IPS-NIHi11 (cell line): ENCODE measurements around the gene SMIM33.
"Not testable (repeated sequence)": the region's sequence is repeated elsewhere in the genome, so short reads cannot be mapped to it uniquely, and the experiment has no call there.

Experiments
- DNase-seq: peaks from one replicate; pipeline ENCODE4 v3.0.0; 2012; ENCODE audit warnings: mixed read lengths, low spot score

The SMIM33 gene

DNA sequence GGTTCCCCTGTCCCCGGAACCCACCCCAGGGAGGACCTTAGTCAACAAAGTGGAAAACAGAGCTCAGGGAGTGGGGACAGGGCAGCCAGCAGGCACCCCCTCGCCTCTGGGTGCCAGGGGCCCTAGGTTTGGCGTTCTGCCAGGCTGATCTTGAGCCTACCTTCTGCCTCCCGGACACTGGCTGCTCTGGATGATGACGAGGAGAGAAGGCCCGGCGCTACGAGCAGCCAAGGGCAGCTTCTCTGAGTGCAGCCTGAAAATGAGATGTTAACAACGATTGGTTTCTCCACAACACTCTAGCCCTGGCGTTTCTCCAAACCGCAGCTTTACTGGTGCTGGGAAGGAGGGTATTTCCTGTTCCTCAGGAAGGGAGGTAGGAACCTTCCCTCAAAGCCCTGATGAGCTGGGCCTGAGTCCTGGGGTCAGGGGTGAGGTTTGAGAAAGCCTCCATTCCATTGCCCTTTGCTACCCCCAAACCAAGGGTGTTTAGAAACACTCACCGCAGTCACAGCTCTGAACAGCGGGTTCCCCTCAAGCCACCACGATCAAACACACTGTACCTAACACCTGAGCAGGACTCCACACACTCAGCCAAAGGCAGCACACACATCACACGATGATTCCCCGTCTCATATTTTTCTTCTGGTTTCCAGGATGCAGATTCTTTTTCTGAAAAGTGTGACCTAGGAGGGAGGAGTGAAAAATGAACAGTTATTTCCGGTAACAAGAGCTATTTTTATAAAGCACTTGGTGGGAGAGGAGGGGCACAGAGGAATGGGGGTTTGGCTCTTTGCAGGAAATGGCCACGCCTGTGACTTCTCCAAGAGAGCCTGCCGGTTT, 11.5 kb downstream of the SMIM33 start, which contains the start of gene STING1:
TSS of gene STING1 (minus strand) at position 709 of the 840 bp plus-strand sequence. CDS start 1,054 bp downstream, outside the sequence.
- peak; percentile 37 for DNase-seq

DNA sequence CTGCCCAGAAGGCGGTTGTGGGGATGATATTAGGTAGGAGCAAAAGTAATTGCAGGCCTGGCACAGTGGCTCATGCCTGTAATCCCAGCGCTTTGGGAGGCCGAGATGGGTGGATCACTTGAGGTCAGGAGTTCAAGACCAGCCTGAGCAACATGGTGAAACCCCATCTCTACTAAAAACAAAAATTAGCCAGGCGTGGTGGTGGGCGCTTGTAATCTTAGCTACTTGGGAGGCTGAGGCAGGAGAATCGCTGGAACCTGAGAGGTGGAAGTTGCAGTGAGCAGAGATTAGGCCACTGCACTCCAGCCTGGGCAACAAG, 12.0 kb downstream of the SMIM33 start:
- DNase-seq, result not testable (repeated sequence)

DNA sequence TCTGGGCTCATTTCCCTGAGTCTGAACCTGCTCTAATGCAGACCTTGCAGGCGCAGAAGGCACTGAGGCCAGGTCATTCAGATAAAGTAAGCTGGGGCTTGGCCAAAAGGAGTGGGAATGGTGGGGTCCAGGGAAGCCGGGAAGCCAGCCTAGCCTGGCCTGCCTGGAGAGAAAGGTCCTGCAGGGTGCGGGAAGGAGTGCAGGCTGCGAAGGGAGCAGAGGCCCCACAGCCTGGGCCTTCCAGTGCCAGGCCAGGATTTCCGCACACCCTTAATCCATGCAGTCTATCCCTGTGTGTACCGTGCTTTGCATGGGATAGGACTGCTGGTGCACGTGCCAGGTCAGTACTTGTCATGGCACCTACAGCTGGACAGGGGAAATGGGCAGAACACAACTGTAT, 15.4 kb downstream of the SMIM33 start:
- DNase-seq, result peak; percentile 57

DNA sequence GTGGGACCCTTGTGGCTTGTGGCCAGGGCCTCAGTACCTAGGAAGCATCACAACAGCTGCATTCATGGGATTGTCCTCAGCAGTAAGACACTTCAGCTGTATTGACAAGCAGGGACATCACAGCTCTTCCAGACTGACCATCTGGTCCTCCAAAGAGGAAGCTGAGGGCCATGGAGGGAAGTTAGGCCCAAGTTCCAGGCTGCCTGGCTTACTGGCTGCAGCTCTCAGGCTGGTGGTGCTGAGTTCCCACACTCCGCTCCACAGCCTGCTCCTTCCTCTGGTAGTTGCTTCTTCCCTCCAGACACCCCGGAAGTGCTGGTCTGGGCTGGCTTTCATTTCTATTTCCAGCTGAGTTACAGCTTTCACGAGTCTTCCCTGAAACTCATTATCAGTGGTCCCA, 17.5 kb downstream of the SMIM33 start:
- no peak for DNase-seq

DNA sequence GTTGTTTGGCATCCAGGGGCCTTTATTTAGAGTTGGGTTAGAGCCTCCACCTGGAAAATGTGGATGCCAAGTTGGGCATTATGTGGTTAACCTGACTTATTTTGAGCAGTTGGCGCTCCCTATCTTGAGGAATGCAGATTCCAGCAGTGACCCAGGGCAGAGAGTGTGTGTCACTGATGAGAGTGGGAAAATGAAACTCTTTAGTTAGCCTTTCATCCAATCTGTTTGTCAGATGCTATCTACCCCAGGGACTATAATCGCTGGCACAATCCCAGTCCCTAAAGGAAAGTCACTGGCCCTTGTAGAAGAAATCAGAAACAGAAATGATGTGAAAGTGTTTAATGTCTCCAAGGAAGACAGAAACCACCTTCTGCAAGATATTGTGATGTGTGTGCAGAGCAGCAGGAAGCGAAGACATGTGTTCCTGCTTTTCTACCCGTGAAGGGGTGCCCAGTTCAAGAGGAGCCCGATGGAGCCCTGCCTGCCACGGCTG, 21.9 kb downstream of the SMIM33 start:
- no peak for DNase-seq

DNA sequence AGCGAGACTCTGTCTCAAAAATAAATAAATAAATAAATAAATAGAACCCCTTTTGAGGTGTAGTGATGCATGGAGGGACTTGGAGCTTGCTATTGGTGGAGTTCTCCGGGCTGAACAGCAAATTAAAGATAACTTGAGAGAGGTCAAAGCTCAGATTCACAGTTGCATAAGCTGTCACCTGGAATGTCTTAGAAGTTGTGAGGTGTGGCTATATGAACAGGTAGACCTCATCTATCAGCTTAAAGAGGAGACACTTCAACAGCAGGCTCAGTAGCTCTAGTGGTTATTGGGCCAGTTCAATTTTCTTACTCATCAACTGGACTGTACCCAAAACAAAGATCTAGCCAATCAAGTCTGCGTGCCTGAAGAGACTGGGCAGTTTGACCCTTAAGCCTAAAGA, 23.5 kb downstream of the SMIM33 start:
- no peak for DNase-seq

DNA sequence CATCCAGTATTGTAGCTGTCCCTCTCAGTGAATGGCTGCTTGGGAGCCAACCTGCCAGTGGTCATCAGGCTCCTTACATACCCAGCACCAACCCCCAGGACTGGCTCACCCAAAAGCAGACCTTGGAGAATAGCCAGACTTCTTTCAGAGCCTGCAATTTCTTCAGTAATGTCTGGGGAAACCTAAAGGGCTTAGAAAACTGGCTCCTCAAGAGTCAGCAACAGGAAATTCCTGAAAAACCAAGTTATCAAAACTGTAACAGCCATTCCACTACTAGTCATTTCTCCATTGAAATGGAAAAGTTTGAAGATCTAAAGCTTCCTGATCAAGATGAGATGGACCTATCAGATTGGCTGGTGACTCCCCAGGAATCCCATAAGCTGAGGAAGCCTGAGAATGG, 24.0 kb downstream of the SMIM33 start:
- DNase-seq, result no peak

DNA sequence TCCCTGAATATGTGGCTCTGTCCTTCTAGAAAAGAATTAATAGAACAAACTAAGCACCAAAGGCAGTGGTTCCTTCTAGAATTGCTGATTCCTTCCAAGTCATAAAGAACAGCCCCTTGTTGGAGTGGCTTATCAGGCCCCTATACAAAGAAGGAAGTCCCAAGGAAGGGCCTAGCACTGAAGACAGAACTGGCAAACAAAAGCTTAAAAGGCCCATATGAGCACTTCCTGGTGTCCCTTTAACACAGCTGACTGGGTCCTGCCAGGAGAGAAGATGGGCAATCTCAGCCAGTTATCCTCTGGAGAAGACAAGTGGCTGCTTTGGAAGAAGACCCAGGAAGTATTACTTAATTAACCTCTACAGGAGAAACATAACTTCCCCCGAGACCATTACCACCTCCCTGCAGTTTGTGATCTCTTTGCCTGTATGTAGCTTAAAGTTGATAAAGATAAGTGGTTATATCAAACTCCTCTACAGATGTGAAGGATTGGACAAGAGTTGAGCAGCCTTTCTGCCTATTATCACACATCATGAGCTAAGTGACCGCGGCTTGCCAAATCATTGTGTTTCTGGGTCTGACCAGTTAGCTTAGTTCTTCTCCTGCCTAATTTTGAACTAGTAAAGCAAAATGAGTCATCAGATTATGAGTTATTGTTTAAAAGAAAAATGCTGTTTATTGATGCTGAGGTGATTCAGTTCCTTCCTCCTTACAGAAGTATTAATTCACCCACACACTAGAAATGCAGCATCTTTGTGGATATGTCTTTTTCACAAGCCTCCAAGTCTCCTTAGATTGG, 25.0 kb downstream of the SMIM33 start:
- DNase-seq, result no peak

DNA sequence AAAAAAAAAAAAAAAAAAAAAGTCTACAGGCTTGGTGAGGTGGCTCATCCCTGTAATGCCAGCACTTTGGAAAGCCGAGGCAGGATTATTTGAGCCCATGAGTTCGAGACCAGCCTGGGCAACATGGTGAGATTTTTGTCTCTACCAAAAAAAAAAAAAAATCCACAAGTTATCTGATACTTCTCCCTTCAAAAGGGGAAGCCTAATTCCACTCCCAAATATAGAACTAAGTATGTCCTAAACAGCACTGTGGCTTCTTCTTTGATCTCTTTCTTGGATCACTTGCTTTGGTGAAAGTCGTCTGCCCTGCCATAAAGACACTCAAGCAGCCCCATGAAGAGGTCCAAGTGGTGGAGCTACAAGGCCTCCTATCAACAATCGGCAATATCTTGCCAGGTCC, 30.6 kb downstream of the SMIM33 start:
- no peak for DNase-seq

DNA sequence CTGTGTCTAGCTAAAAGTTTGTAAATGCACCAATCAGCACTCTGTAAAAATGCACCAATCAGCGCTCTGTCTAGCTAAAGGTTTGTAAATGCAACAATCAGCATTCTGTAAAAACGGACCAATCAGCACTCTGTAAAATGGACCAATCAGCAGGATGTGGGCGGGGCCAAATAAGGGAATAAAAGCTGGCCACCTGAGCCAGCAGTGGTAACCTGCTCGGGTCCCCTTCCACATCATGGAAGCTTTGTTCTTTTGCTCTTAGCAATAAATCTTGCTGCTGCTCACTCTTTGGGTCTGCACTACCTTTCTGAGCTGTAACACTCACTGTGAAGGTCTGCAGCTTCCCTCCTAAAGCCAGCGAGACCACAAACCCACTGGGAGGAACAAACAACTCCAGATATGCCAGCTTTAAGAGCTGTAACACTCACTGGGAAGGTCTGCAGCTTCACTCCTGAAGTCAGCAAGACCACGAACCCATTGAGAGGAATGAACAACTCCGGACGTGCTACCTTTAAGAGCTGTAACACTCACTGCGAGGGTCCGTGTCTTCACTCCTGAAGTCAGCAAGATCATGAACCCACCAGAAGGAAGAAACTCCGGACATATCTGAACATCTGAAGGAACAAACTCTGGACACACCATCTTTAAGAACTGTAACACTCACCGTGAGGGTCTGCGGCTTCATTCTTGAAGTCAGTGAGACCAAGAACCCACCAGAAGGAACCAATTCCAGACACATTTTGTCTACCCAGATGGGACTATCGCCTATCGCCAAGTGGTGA, 32.4 kb downstream of the SMIM33 start:
- DNase-seq, result not testable (repeated sequence)

DNA sequence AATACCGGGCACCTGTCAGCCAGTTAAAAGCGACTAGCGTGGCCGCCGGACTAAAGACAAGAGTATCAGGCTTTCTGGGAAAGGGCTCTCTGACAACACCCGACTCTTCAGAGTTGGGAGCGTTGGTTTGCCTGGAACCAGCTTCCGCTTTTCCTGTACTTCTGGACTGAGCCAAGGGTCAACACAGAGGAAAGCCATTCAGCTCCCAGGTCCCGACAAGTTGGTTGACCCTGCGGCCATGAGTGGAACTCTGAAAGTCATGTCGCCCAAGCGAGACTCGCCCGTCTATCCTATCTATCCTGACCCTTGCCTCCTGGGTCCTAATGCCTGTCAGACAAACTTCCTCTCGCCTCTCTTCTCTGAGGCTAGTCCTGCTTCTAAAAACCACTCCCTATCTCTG, 33.1 kb downstream of the SMIM33 start:
- not testable (repeated sequence) for DNase-seq

DNA sequence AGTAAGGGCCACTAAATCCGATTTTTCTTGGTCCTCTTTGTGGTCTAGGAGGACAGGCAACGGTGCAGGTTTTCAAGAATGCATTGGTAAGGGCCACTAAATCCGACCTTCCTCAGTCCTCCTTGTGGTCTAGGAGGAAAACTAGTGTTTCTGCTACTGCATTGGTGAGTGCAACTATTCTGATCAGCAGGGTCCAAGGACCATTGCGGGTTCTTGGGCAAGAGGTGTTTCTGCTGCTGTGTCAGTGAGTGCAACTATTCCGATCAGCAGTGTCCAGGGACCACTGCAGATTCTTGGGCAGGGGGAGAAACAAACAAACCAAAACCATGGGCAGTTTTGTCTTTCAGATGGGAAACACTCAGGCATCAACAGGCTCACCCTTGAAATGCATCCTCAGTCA, 33.9 kb downstream of the SMIM33 start:
- not testable (repeated sequence) for DNase-seq

DNA sequence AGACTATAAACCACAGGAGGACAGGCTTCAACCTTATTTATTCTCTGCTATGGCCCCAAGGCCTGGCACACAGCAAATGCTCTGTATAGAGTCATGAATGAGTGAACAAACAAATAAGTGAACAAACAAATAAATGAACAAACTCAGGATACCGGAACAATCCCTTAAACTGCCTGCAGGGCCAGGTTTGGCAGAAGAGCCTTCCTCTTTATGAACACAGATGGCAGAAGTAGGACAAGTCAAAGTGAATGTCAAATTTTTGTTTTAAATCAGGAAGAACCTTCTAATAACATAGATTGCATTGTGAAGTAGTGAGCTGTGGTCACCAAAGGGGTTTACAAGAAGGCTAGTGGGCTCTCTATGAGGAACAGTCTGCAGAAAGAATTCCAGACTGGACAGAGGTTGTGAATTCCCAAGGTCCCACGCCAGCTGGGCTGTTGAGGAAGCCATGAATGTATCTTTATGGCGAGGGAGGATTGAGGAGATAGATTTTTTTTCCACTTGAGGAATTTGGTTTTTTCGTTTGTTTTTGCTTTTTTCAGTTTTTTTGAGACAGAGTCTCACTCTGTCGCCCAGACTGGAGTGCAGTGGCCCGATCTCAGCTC, 42.1 kb downstream of the SMIM33 start:
- no peak for DNase-seq

DNA sequence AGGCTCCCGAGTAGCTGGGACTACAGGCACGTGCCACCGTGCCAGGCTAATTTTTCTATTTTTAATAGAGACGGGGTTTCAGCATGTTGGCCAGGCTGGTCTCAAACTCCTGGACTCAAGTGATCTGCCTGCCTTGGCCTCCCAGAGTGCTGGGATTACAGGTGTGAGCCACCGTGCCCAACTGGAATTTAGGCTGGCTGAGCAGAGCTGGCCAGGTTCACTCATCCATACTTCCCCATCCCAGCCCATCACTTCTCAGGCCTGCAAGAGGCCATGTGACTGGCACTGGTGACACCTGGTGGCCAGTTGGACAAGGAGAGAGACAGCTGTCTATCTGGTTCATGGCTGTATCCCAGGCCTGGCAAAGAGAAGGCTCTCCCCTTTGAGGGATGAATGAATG, 42.6 kb downstream of the SMIM33 start:
- peak; percentile 79 for DNase-seq

DNA sequence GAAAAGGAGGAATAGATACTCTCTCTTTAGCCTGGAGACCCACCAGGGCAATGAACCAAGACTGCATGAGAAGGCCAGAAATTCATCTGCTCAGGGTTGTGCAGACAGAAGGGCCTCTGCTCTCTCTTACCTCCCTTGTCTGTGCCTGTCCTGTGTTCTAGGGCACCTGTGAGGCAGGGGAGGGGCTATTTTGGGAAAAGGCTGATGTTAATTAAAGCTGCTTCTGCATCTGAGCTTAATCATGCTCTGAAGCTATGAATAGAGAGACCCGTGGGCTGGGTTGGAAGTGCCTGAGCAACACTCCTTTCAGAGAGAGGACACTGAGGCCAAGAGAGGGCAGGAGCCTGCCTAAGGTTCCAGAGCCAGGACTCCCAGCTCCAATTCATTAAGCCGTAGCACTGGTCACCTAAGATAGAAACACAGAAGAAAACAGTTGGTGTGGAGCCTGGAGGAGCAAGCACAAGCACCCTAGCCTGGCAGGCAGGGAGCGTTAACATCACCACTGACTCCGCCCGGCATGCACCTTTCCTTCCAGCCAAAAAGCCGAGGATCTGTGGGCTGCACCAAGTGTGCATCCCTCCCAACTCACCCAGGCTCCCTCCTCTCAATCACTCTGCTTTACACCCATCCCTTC, 43.2 kb downstream of the SMIM33 start:
- DNase-seq, result no peak

DNA sequence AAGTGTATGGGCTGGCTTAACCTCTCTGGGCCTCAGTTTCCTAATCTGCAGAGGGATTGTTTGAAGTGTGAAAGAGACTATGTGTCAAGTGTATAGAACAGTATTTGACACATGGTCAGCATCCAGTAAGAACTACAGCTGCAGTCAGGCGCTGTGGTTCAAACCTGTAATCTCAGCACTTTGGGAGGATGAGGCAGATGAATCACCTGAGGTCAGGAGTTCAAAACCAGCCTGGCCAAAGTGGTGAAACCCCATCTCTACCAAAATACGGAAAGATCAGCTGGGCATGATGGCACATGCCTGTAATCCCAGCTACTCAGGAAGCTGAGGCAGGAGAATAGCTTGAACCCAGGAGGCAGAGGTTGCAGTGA, 43.7 kb downstream of the SMIM33 start:
- no peak for DNase-seq

DNA sequence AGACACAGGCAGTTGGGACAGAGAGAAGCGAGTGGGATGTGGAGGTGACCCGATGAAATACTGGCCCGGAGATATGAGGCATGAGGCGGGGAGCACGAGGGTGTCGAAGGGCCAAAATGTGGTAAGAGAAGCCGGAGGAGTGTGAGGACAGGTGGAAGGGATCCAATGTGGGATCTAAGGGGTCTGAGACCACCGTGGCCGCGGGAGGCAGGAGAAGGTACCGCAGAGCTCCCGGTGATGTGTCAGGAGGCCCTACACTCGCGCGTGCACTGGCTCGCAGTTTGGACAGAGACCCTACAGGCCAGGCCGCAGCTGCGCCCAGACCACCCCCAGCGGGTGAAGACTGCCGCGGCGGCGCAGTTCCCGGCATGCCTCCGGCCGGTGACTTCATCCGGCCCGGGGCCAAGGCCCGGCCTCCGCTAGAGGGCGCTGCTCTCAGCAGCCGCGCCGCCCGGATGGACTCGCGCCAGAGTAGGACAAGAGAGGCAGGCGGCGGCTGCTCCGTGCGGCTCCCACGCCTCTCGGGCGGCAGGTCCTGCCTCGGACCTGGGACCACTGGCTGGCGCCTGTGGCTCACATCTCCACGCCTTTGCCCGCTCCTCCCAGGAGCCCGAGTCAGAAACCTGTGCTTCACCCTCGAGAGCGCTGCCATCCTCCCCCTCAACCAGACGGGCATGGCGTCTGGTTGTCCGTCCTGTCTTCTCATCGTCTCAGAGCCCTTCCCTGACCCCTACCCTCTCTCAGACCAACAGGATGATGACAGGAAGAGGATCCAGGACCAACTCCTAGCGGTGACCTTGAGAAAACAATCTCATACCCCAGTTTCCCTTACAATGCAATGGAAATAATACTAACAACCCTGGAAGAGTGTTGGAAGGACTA, 47.1 kb downstream of the SMIM33 start:
- DNase-seq, result peak; percentile 97
